GM23338 (cell line): Measurements from ENCODE around the gene CASP10. TPM values are rescaled to one million over a fixed set of nuclear protein-coding genes. Genes with fewer than 3 reads are reported as not detected.

Experiments
- ATAC-seq: fragments of 200-7000 bp; cut with Tn5 transposase; 3 replicates; pipeline ENCODE4 v1.9.1; 2020
- DNase-seq: peaks from one replicate; pipeline ENCODE4 v3.0.0-alpha.2; 2015; ENCODE audit warnings: low spot score
- H2AFZ ChIP-seq: fragments of 200-600 bp; sonication (generic); 2 replicates; pipeline ENCODE4 v1.8.0; 2016; ENCODE audit warnings: antibody characterized with exemption, mild to moderate bottlenecking, moderate library complexity
- H3F3A ChIP-seq: fragments of 200-600 bp; sonication (generic); replicated peaks from 2 replicates; pipeline ENCODE4 v1.8.0; 2017; ENCODE audit warnings: antibody characterized with exemption, mixed run types, low read depth
- H3K27ac ChIP-seq: fragments of 200-600 bp; sonication (generic); 2 replicates; pipeline ENCODE4 v1.6.1; 2016; ENCODE audit warnings: low read depth
- H3K27me3 ChIP-seq: fragments of 200-600 bp; sonication (generic); 2 replicates; pipeline ENCODE4 v1.8.0; 2016; ENCODE audit warnings: mild to moderate bottlenecking, mixed run types, moderate library complexity; ENCODE audit not compliant: insufficient read depth
- H3K36me3 ChIP-seq: fragments of 200-600 bp; sonication (generic); 2 replicates; pipeline ENCODE4 v1.8.0; 2016; ENCODE audit warnings: mild to moderate bottlenecking; ENCODE audit not compliant: insufficient read depth
- H3K4me1 ChIP-seq: fragments of 200-600 bp; sonication (generic); 2 replicates; pipeline ENCODE4 v1.8.0; 2016; ENCODE audit warnings: mild to moderate bottlenecking, moderate library complexity; ENCODE audit not compliant: insufficient read depth
- H3K4me2 ChIP-seq: fragments of 200-600 bp; sonication (generic); 2 replicates; pipeline ENCODE4 v1.7.1; 2017; ENCODE audit warnings: mixed run types
- H3K4me3 ChIP-seq: fragments of 200-600 bp; sonication (generic); 2 replicates; pipeline ENCODE4 v1.6.1; 2016; ENCODE audit warnings: mixed run types
- H3K79me2 ChIP-seq: fragments of 200-600 bp; sonication (generic); replicated peaks from 2 replicates; pipeline ENCODE4 v1.8.0; 2017; ENCODE audit warnings: mild to moderate bottlenecking; ENCODE audit not compliant: insufficient read depth
- H3K9me2 ChIP-seq: fragments of 200-600 bp; sonication (generic); 2 replicates; pipeline ENCODE4 v1.8.0; 2017; ENCODE audit not compliant: insufficient read depth
- H4K20me1 ChIP-seq: fragments of 200-600 bp; sonication (generic); replicated peaks from 2 replicates; pipeline ENCODE4 v1.8.0; 2017; ENCODE audit warnings: mild to moderate bottlenecking; ENCODE audit not compliant: insufficient read depth
- H3K27ac Mint-ChIP-seq: 2 replicates; pipeline ENCODE4 v1.8.0; 2020; ENCODE audit warnings: inconsistent platforms, mild to moderate bottlenecking, moderate library complexity, mixed read lengths
- H3K27me3 Mint-ChIP-seq: 3 replicates; pipeline ENCODE4 v1.8.0; 2022; ENCODE audit warnings: low read depth, mild to moderate bottlenecking, moderate library complexity, mixed read lengths, inconsistent platforms; ENCODE audit not compliant: insufficient read depth, poor library complexity
- H3K36me3 Mint-ChIP-seq: 3 replicates; pipeline ENCODE4 v1.8.0; 2021; ENCODE audit warnings: low read depth, mild to moderate bottlenecking, inconsistent platforms, moderate library complexity, mixed read lengths
- H3K4me1 Mint-ChIP-seq: 3 replicates; pipeline ENCODE4 v1.8.0; 2020; ENCODE audit warnings: mild to moderate bottlenecking, inconsistent platforms, mixed read lengths
- H3K4me3 Mint-ChIP-seq: 3 replicates; pipeline ENCODE4 v1.8.0; 2021; ENCODE audit warnings: moderate library complexity, mild to moderate bottlenecking, inconsistent platforms, mixed read lengths
- H3K9me3 Mint-ChIP-seq: 3 replicates; pipeline ENCODE4 v1.8.0; 2020; ENCODE audit warnings: moderate library complexity, mild to moderate bottlenecking, inconsistent platforms, mixed read lengths
- EZH2 ChIP-seq: fragments of 200-600 bp; sonication (generic); IDR thresholded peaks from one replicate; pipeline ENCODE4 v1.8.0; 2017; ENCODE audit warnings: antibody characterized with exemption, mild to moderate bottlenecking, low read depth; ENCODE audit not compliant: unreplicated experiment
- polyA plus RNA-seq: library from polyadenylated mRNA; unstranded; fragments of >200 nt; fragmentation: Nextera tagmentation; extraction: Ambion mirVana; gene quantifications from 2 replicates; pipeline ENCODE4 v1.2.1, GENCODE V29; 2016
- total RNA-seq: library from RNA; depleted of rRNA; stranded (reverse); fragments of >200 nt; shearing (Covaris generic); gene quantifications from 2 replicates; pipeline ENCODE4 v1.2.3, GENCODE V29; 2014
- TF ChIP-seq, protein P1 (sequence below), 2 experiments: fragments of 200-600 bp in 1 of 2; sonication (generic) in 1 of 2; conservative IDR thresholded peaks; 2 replicates each; pipeline versions ENCODE4 v1.5.1 to v1.6.1; 2016 to 2017; ENCODE audit warnings: antibody characterized with exemption in 2 of 2, low read depth in 2 of 2, mild to moderate bottlenecking in 2 of 2, moderate library complexity in 1 of 2
- TF ChIP-seq, protein P2 (sequence below): fragments of 250-450 bp; sonication (Bioruptor Pico); IDR thresholded peaks from 2 replicates; pipeline ENCODE4 v1.5.0; 2020; ENCODE audit warnings: mild to moderate bottlenecking, moderate library complexity
- TF ChIP-seq, protein P3 (sequence below): IDR thresholded peaks from one replicate; pipeline ENCODE4 v1.6.1; 2018; ENCODE audit warnings: antibody characterized with exemption; ENCODE audit not compliant: unreplicated experiment

The CASP10 gene
- total and polyA plus RNA-seq, 2 experiments from 2014 or later: 1.9 to 3.5 TPM

DNA sequence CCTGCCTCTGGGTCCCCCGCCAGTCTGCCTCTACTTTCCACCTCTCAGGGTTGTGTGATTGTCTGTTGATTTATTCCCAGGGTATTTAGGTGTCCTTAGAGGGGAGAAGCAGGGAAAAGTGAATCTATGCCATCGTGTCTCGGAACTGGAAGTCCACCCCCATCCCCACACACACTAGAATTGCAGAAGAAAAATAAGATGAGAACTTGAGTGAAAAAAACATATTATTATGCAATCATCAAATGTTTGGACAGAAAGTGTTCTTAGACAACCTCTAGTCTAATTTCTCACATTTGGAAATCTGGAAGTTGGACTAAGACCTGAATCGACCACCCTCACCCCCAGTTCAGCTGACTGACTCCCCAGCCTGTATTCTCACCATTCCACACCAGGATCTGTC is 63.3 kb downstream of the CASP10 start:
- H2AFZ ChIP-seq: no peak overlapping the region
- H3K9me3 Mint-ChIP-seq: no peaks in the 10 kb centered on the region
- peaks cover 3% of the 10 kb centered on the region; the same call in 1 of the 3 replicates for H3K36me3 Mint-ChIP-seq
- no peak overlapping the region for H3K4me3 ChIP-seq
- no peaks in the 10 kb centered on the region for H4K20me1 ChIP-seq
- H3K4me1 ChIP-seq: no peaks in the 10 kb centered on the region
- DNase-seq (no peak), ATAC-seq (no peak)
- no peaks in the 10 kb centered on the region for H3K36me3 ChIP-seq
- H3K27ac ChIP-seq: no peak overlapping the region
- H3K4me1 Mint-ChIP-seq: no peaks in the 10 kb centered on the region
- H3K27me3 Mint-ChIP-seq: peaks cover 3% of the 10 kb centered on the region
- H3K27ac Mint-ChIP-seq: no peak overlapping the region
- no peak overlapping the region; the same call in 2 of the 3 replicates for H3K4me3 Mint-ChIP-seq
- no peaks in the 10 kb centered on the region for H3K79me2 ChIP-seq
- no peak overlapping the region for H3K4me2 ChIP-seq
- no peaks in the 10 kb centered on the region for H3F3A ChIP-seq
- H3K9me2 ChIP-seq: no peaks in the 10 kb centered on the region
- TF ChIP-seq, protein P1, sequence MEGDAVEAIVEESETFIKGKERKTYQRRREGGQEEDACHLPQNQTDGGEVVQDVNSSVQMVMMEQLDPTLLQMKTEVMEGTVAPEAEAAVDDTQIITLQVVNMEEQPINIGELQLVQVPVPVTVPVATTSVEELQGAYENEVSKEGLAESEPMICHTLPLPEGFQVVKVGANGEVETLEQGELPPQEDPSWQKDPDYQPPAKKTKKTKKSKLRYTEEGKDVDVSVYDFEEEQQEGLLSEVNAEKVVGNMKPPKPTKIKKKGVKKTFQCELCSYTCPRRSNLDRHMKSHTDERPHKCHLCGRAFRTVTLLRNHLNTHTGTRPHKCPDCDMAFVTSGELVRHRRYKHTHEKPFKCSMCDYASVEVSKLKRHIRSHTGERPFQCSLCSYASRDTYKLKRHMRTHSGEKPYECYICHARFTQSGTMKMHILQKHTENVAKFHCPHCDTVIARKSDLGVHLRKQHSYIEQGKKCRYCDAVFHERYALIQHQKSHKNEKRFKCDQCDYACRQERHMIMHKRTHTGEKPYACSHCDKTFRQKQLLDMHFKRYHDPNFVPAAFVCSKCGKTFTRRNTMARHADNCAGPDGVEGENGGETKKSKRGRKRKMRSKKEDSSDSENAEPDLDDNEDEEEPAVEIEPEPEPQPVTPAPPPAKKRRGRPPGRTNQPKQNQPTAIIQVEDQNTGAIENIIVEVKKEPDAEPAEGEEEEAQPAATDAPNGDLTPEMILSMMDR (conservative IDR thresholded peaks at IDR 0.05; ENCODE audit: low read depth in 2 of 2): no peak
- no peak for TF ChIP-seq EZH2
- TF ChIP-seq, protein P2, sequence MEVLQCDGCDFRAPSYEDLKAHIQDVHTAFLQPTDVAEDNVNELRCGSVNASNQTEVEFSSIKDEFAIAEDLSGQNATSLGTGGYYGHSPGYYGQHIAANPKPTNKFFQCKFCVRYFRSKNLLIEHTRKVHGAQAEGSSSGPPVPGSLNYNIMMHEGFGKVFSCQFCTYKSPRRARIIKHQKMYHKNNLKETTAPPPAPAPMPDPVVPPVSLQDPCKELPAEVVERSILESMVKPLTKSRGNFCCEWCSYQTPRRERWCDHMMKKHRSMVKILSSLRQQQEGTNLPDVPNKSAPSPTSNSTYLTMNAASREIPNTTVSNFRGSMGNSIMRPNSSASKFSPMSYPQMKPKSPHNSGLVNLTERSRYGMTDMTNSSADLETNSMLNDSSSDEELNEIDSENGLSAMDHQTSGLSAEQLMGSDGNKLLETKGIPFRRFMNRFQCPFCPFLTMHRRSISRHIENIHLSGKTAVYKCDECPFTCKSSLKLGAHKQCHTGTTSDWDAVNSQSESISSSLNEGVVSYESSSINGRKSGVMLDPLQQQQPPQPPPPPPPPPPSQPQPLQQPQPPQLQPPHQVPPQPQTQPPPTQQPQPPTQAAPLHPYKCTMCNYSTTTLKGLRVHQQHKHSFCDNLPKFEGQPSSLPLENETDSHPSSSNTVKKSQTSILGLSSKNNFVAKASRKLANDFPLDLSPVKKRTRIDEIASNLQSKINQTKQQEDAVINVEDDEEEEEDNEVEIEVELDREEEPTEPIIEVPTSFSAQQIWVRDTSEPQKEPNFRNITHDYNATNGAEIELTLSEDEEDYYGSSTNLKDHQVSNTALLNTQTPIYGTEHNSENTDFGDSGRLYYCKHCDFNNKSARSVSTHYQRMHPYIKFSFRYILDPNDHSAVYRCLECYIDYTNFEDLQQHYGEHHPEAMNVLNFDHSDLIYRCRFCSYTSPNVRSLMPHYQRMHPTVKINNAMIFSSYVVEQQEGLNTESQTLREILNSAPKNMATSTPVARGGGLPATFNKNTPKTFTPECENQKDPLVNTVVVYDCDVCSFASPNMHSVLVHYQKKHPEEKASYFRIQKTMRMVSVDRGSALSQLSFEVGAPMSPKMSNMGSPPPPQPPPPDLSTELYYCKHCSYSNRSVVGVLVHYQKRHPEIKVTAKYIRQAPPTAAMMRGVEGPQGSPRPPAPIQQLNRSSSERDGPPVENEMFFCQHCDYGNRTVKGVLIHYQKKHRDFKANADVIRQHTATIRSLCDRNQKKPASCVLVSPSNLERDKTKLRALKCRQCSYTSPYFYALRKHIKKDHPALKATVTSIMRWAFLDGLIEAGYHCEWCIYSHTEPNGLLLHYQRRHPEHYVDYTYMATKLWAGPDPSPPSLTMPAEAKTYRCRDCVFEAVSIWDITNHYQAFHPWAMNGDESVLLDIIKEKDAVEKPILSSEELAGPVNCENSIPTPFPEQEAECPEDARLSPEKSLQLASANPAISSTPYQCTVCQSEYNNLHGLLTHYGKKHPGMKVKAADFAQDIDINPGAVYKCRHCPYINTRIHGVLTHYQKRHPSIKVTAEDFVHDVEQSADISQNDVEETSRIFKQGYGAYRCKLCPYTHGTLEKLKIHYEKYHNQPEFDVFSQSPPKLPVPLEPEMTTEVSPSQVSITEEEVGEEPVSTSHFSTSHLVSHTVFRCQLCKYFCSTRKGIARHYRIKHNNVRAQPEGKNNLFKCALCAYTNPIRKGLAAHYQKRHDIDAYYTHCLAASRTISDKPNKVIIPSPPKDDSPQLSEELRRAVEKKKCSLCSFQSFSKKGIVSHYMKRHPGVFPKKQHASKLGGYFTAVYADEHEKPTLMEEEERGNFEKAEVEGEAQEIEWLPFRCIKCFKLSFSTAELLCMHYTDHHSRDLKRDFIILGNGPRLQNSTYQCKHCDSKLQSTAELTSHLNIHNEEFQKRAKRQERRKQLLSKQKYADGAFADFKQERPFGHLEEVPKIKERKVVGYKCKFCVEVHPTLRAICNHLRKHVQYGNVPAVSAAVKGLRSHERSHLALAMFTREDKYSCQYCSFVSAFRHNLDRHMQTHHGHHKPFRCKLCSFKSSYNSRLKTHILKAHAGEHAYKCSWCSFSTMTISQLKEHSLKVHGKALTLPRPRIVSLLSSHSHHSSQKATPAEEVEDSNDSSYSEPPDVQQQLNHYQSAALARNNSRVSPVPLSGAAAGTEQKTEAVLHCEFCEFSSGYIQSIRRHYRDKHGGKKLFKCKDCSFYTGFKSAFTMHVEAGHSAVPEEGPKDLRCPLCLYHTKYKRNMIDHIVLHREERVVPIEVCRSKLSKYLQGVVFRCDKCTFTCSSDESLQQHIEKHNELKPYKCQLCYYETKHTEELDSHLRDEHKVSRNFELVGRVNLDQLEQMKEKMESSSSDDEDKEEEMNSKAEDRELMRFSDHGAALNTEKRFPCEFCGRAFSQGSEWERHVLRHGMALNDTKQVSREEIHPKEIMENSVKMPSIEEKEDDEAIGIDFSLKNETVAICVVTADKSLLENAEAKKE (CRISPR knock-in tag): no peak
- TF ChIP-seq, protein P3, sequence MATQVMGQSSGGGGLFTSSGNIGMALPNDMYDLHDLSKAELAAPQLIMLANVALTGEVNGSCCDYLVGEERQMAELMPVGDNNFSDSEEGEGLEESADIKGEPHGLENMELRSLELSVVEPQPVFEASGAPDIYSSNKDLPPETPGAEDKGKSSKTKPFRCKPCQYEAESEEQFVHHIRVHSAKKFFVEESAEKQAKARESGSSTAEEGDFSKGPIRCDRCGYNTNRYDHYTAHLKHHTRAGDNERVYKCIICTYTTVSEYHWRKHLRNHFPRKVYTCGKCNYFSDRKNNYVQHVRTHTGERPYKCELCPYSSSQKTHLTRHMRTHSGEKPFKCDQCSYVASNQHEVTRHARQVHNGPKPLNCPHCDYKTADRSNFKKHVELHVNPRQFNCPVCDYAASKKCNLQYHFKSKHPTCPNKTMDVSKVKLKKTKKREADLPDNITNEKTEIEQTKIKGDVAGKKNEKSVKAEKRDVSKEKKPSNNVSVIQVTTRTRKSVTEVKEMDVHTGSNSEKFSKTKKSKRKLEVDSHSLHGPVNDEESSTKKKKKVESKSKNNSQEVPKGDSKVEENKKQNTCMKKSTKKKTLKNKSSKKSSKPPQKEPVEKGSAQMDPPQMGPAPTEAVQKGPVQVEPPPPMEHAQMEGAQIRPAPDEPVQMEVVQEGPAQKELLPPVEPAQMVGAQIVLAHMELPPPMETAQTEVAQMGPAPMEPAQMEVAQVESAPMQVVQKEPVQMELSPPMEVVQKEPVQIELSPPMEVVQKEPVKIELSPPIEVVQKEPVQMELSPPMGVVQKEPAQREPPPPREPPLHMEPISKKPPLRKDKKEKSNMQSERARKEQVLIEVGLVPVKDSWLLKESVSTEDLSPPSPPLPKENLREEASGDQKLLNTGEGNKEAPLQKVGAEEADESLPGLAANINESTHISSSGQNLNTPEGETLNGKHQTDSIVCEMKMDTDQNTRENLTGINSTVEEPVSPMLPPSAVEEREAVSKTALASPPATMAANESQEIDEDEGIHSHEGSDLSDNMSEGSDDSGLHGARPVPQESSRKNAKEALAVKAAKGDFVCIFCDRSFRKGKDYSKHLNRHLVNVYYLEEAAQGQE: no peak
- H3K27me3 ChIP-seq: no peaks in the 10 kb centered on the region
